ENCODE data around the gene ECHS1. TPM values are rescaled to one million over a fixed set of nuclear protein-coding genes. Genes with fewer than 3 reads are reported as not detected.

ECHS1 gene
- total and polyA plus RNA-seq, 12 donors: 74.4 to 280 (median 138) TPM

- Histone ChIP-seq H3K27me3 (no peaks in the 10 kb centered on the region), H3K27ac (no peak overlapping the region), H3K4me1 (replicated peaks in 1 of 2) (no peaks in the 10 kb centered on the region), H3K4me3 (no peak overlapping the region), H3K36me3 (replicated peaks in 1 of 2) (peaks cover 0 to 18% of the 10 kb centered on the region in 2 donors), H3K9me3 (replicated peaks in 1 of 3) (peaks cover 0 to 15% (median 13%) of the 10 kb centered on the region in 3 donors)
- intact Hi-C loops (cut with DNase I): no loop called here
- WGBS, 4 donors: 95 to 98% (median 98%) methylated on average over 7 of the region's 7 CpGs
- no peak for TF ChIP-seq POLR2A (IDR thresholded peaks at IDR 0.05)
- TF ChIP-seq CTCF (IDR thresholded peaks at IDR 0.05): no peak
- no peak for DNase-seq
Measured at GRCh38 chr10:133411523-133412380, 38.6 kb upstream of the ECHS1 start.

- Histone ChIP-seq H3K36me3 (replicated peaks in 1 of 2) (peaks cover 0 to 32% of the 10 kb centered on the region in 2 donors), H3K27ac (no peak overlapping the region), H3K4me1 (replicated peaks in 1 of 2) (peaks cover 2 to 6% of the 10 kb centered on the region in 2 donors), H3K4me3 (no peak overlapping the region), H3K27me3 (no peaks in the 10 kb centered on the region), H3K9me3 (replicated peaks in 1 of 3) (no peaks in the 10 kb centered on the region)
- DNase-seq: no peak
- intact Hi-C loops (cut with DNase I): no loop called here
- 93 to 99% (median 96%) methylated on average over 8 of the region's 8 CpGs for WGBS, 4 donors
- TF ChIP-seq CTCF (IDR thresholded peaks at IDR 0.05): no peak
- no peak for TF ChIP-seq POLR2A (IDR thresholded peaks at IDR 0.05)
Measured at GRCh38 chr10:133405844-133406527, 32.8 kb upstream of the ECHS1 start.

DNA sequence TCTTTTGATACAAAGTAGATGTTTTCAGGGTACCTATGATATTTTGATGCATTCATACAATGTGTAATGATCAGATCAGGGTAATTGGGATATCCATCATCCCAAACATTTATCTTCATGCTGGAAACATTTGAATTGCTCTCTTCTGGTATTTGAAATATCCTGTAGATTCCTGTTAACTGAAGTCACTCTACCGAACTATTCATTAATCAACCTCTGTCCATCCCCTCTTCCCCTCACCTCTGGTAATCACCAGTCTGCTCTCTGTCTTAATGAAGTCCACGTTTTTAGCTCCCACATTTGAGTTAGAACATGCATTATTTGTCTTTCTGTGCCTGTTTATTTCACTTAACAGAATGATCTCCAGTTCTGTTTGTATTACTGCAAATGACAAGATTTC is 32.1 kb upstream of the ECHS1 start:
- peaks cover 0 to 35% of the 10 kb centered on the region in 2 donors for H3K36me3 ChIP-seq (replicated peaks in 1 of 2)
- intact Hi-C loops (cut with DNase I): no loop called here
- WGBS, 4 donors: 58 to 66% (median 63%) methylated on average over 2 of the region's 2 CpGs
- DNase-seq: no peak
- no peak overlapping the region for H3K27ac ChIP-seq
- TF ChIP-seq POLR2A (IDR thresholded peaks at IDR 0.05) (no peak), CTCF (IDR thresholded peaks at IDR 0.05) (no peak)
- no peak overlapping the region for H3K4me3 ChIP-seq
- H3K27me3 ChIP-seq: no peaks in the 10 kb centered on the region
- H3K9me3 ChIP-seq (replicated peaks in 1 of 3): no peaks in the 10 kb centered on the region
- peaks cover 9 to 12% of the 10 kb centered on the region in 2 donors for H3K4me1 ChIP-seq (replicated peaks in 1 of 2)

DNA sequence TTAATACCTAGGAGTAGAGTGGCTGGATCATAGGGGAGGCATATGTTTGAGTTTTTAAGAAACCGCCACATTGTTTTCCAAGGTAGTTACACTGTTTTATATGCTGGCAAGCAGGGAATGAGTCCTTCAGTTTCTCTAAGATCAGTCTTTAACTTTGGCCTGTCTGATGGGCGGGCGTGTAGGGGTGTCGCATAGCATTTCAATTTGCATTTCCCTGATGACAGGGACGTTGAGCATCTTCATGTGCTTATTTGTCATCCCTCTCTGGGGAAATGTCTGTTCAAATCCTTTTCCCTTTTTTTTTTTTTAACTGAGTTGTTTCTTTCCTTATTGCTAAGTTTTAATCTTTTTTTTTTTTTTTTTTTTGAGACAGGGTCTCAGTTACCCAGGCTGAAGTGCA is 30.6 kb upstream of the ECHS1 start:
- no peaks in the 10 kb centered on the region for H3K27me3 ChIP-seq
- H3K36me3 ChIP-seq (replicated peaks in 1 of 2): peaks cover 0 to 41% of the 10 kb centered on the region in 2 donors
- no peaks in the 10 kb centered on the region for H3K9me3 ChIP-seq (replicated peaks in 1 of 3)
- H3K4me3 ChIP-seq: no peak overlapping the region
- no peak overlapping the region for H3K27ac ChIP-seq
- intact Hi-C loops (cut with DNase I): no loop called here
- 93 to 97% (median 95%) methylated on average over 5 of the region's 5 CpGs for WGBS, 4 donors
- no peak for TF ChIP-seq CTCF (IDR thresholded peaks at IDR 0.05)
- peak in 1 of 7 donors; percentile 17 for DNase-seq
- H3K4me1 ChIP-seq (replicated peaks in 1 of 2): peaks cover 9 to 13% of the 10 kb centered on the region in 2 donors
